HL-60/S4 treated with phorbol 12-myristate 13-acetate at 8.2 ng/mL for 4 days and 3 days (cell line): ENCODE data around the gene RPS17.
"Not testable (repeated sequence)": the region's sequence is repeated elsewhere in the genome, so short reads cannot be mapped to it uniquely, and the experiment has no call there.

Source experiments
- in situ Hi-C: fragments of 300-500 bp; cut with MboI; formaldehyde crosslinking; loops from 2 replicates; pipeline ENCODE4 v1.15.0; 2022; ENCODE audit warnings: low sequenced_read_pairs

RPS17 gene

GRCh38 chr15:82530606-82531379 lies 9.5 kb downstream of the RPS17 start:
- in situ Hi-C loops: loop anchor here (10.0 to 25.0 kb wide), 2 partner anchors 307 to 474 kb away; no protein-coding TSS in a partner anchor

GRCh38 chr15:82530006-82530405 lies 10.3 kb downstream of the RPS17 start:
- in situ Hi-C loops: loop anchor here (10.0 to 25.0 kb wide), 2 partner anchors 307 to 475 kb away; no protein-coding TSS in a partner anchor

GRCh38 chr15:82513587-82513986 lies 26.7 kb downstream of the RPS17 start:
- in situ Hi-C loops: not testable (repeated sequence)

- in situ Hi-C loops: not testable (repeated sequence)
These were observed 32.6 kb downstream of the RPS17 start for GRCh38 chr15:82507693-82508092.

- in situ Hi-C loops: not testable (repeated sequence)
These were observed 33.2 kb downstream of the RPS17 start for GRCh38 chr15:82507087-82507486.

- in situ Hi-C loops: not testable (repeated sequence)
These were observed 34.4 kb downstream of the RPS17 start for GRCh38 chr15:82505842-82506241.

- in situ Hi-C loops: not testable (repeated sequence)
These were observed 36.2 kb downstream of the RPS17 start for GRCh38 chr15:82504074-82504473.

- in situ Hi-C loops: not testable (repeated sequence)
These were observed 37.4 kb downstream of the RPS17 start for GRCh38 chr15:82502700-82503339.

- in situ Hi-C loops: not testable (repeated sequence)
These were observed 39.5 kb downstream of the RPS17 start for GRCh38 chr15:82500772-82501171.

GRCh38 chr15:82497978-82498377 lies 42.3 kb downstream of the RPS17 start:
- in situ Hi-C loops: not testable (repeated sequence)

GRCh38 chr15:82488250-82488649 lies 52.0 kb downstream of the RPS17 start:
- in situ Hi-C loops: not testable (repeated sequence)

GRCh38 chr15:82487045-82487444 lies 53.2 kb downstream of the RPS17 start:
- in situ Hi-C loops: not testable (repeated sequence)
